H9 (cell line): ENCODE data around the gene SLC23A3. TPM values are rescaled to one million over a fixed set of nuclear protein-coding genes. Genes with fewer than 3 reads are reported as not detected.

Experiments used
- DNase-seq: peaks from one replicate; pipeline ENCODE4 v3.0.0-alpha.2; 2017
- H2AFZ ChIP-seq: one replicate; pipeline ENCODE4 v1.6.1; 2013; ENCODE audit warnings: mild to moderate bottlenecking, low read length, control low read depth, moderate library complexity
- H2AK5ac ChIP-seq: 2 replicates; pipeline ENCODE4 v1.6.1; 2013; ENCODE audit warnings: low read length, control low read depth, mixed read lengths; ENCODE audit not compliant: insufficient read length
- H2BK120ac ChIP-seq: one replicate; pipeline ENCODE4 v1.6.1; 2013; ENCODE audit warnings: low read depth, mild to moderate bottlenecking, low read length, control low read depth, inconsistent platforms; ENCODE audit not compliant: poor library complexity, severe bottlenecking
- H2BK12ac ChIP-seq: 2 replicates; pipeline ENCODE4 v1.6.1; 2013; ENCODE audit warnings: low read length, control low read depth, mixed read lengths, low read depth; ENCODE audit not compliant: insufficient read length
- H2BK15ac ChIP-seq: 2 replicates; pipeline ENCODE4 v1.6.1; 2013; ENCODE audit warnings: low read depth, low read length, control low read depth
- H2BK20ac ChIP-seq: one replicate; pipeline ENCODE4 v1.6.1; 2013; ENCODE audit warnings: low read depth, mild to moderate bottlenecking, low read length, control low read depth, inconsistent platforms; ENCODE audit not compliant: poor library complexity, severe bottlenecking
- H2BK5ac ChIP-seq: 2 replicates; pipeline ENCODE4 v1.6.1; 2013; ENCODE audit warnings: low read length, control low read depth, mixed read lengths; ENCODE audit not compliant: insufficient read length
- H3K14ac ChIP-seq: 2 replicates; pipeline ENCODE4 v1.6.1; 2013; ENCODE audit warnings: low read length, control low read depth; ENCODE audit not compliant: insufficient read depth
- H3K18ac ChIP-seq: 2 replicates; pipeline ENCODE4 v1.6.1; 2013; ENCODE audit warnings: low read depth, mild to moderate bottlenecking, mixed read lengths, low read length, control low read depth; ENCODE audit not compliant: insufficient read length
- H3K23ac ChIP-seq: 2 replicates; pipeline ENCODE4 v1.6.1; 2013; ENCODE audit warnings: low read length, control low read depth, mixed read lengths, low read depth; ENCODE audit not compliant: insufficient read length
- H3K23me2 ChIP-seq: 2 replicates; pipeline ENCODE4 v1.6.1; 2013; ENCODE audit warnings: low read depth, mild to moderate bottlenecking, mixed read lengths, low read length, control low read depth; ENCODE audit not compliant: insufficient read length, poor library complexity, severe bottlenecking
- H3K27ac ChIP-seq: 2 replicates; pipeline ENCODE4 v1.5.1; 2013; ENCODE audit warnings: low read length, control low read depth, mixed read lengths, low read depth; ENCODE audit not compliant: insufficient read length
- H3K27me3 ChIP-seq: 2 replicates; pipeline ENCODE4 v1.6.1; 2013; ENCODE audit warnings: low read length, control low read depth, inconsistent platforms; ENCODE audit not compliant: insufficient read depth
- H3K4ac ChIP-seq: 2 replicates; pipeline ENCODE4 v1.6.1; 2013; ENCODE audit warnings: low read depth, mild to moderate bottlenecking, control low read depth, inconsistent platforms, low read length, moderate library complexity
- H3K4me1 ChIP-seq: 2 replicates; pipeline ENCODE4 v1.6.1; 2013; ENCODE audit warnings: low read length, control low read depth, inconsistent platforms; ENCODE audit not compliant: insufficient read depth
- H3K4me2 ChIP-seq: 2 replicates; pipeline ENCODE4 v1.6.1; 2013; ENCODE audit warnings: low read length, control low read depth, mixed read lengths; ENCODE audit not compliant: insufficient read length, insufficient read depth
- H3K56ac ChIP-seq: 2 replicates; pipeline ENCODE4 v1.6.1; 2013; ENCODE audit warnings: low read depth, mild to moderate bottlenecking, mixed read lengths, low read length, control low read depth; ENCODE audit not compliant: insufficient read length
- H3K79me1 ChIP-seq: 2 replicates; pipeline ENCODE4 v1.6.1; 2013; ENCODE audit warnings: low read depth, mild to moderate bottlenecking, moderate library complexity, low read length, control low read depth, inconsistent platforms; ENCODE audit not compliant: insufficient read depth, poor library complexity, severe bottlenecking
- H3K79me2 ChIP-seq: 2 replicates; pipeline ENCODE4 v1.6.1; 2013; ENCODE audit warnings: low read length, control low read depth, inconsistent platforms; ENCODE audit not compliant: insufficient read depth
- H3K9ac ChIP-seq: 2 replicates; pipeline ENCODE4 v1.6.1; 2013; ENCODE audit warnings: low read length, control low read depth, mixed read lengths; ENCODE audit not compliant: insufficient read length; ENCODE audit errors: extremely low read depth
- H3K9me3 ChIP-seq: one replicate; pipeline ENCODE4 v1.6.1; 2013; ENCODE audit warnings: low read depth, low read length, inconsistent platforms; ENCODE audit not compliant: control insufficient read depth
- H3T11ph ChIP-seq: one replicate; pipeline ENCODE4 v1.6.1; 2013; ENCODE audit warnings: mild to moderate bottlenecking, low read length, control low read depth, inconsistent platforms
- H4K20me1 ChIP-seq: one replicate; pipeline ENCODE4 v1.6.1; 2013; ENCODE audit not compliant: control insufficient read depth, insufficient read length, insufficient read depth
- H4K5ac ChIP-seq: 2 replicates; pipeline ENCODE4 v1.6.1; 2013; ENCODE audit warnings: low read depth, mild to moderate bottlenecking, mixed read lengths, low read length, control low read depth; ENCODE audit not compliant: insufficient read length
- H4K8ac ChIP-seq: replicated peaks from 2 replicates; pipeline ENCODE4 v1.6.1; 2013; ENCODE audit warnings: low read length, control low read depth, mixed read lengths, low read depth; ENCODE audit not compliant: insufficient read length
- H4K91ac ChIP-seq: 2 replicates; pipeline ENCODE4 v1.6.1; 2013; ENCODE audit warnings: low read depth, mild to moderate bottlenecking, moderate library complexity, mixed read lengths, low read length, control low read depth; ENCODE audit not compliant: insufficient read length
- H3K27ac Mint-ChIP-seq, 3 experiments: 2 replicates in 2 of 3; 3 replicates in 1 of 3; pipeline ENCODE4 v1.8.0; 2020 to 2021; ENCODE audit warnings: mixed read lengths in 3 of 3, mild to moderate bottlenecking in 1 of 3, moderate library complexity in 1 of 3
- H3K27me3 Mint-ChIP-seq: 2 replicates; pipeline ENCODE4 v1.8.0; 2021; ENCODE audit warnings: low read depth, mild to moderate bottlenecking, moderate library complexity, mixed read lengths
- H3K36me3 Mint-ChIP-seq, 3 experiments: 2 replicates in 2 of 3; 3 replicates in 1 of 3; pipeline ENCODE4 v1.8.0; 2020 to 2021; ENCODE audit warnings: low read depth in 3 of 3, mixed read lengths in 3 of 3; ENCODE audit not compliant: insufficient read depth in 1 of 3
- H3K4me1 Mint-ChIP-seq, 2 experiments: 2 replicates each; pipeline ENCODE4 v1.8.0; 2020; ENCODE audit warnings: mixed read lengths in 2 of 2
- H3K4me3 Mint-ChIP-seq, 2 experiments: 2 replicates in 1 of 2; 3 replicates in 1 of 2; pipeline ENCODE4 v1.8.0; 2020 to 2021; ENCODE audit warnings: mild to moderate bottlenecking in 2 of 2, mixed read lengths in 2 of 2, moderate library complexity in 1 of 2
- H3K9me3 Mint-ChIP-seq, 2 experiments: 2 replicates in 1 of 2; 3 replicates in 1 of 2; pipeline ENCODE4 v1.8.0; 2020; ENCODE audit warnings: mild to moderate bottlenecking in 2 of 2, mixed read lengths in 2 of 2, moderate library complexity in 1 of 2
- CTCF ChIP-seq: fragments of 200-600 bp; sonication (generic); conservative IDR thresholded peaks from 3 replicates; pipeline ENCODE4 v1.8.0; 2021; ENCODE audit warnings: antibody characterized with exemption, mild to moderate bottlenecking
- WGBS: extraction: QIAGEN DNeasy Blood & Tissue Kit; methylation state at CpG from one replicate; pipeline ENCODE4 v1.1.7; 2013; ENCODE audit warnings: missing lambda C conversion rate, low lambda C conversion rate, mixed read lengths; ENCODE audit not compliant: insufficient read length; ENCODE audit errors: extremely low coverage; 5-methylcytosine and 5-hydroxymethylcytosine counted together
- total RNA-seq: library from RNA; stranded (reverse); gene quantifications from 2 replicates; pipeline ENCODE4 v1.2.1, GENCODE V29; 2021

SLC23A3 gene
- total RNA-seq, 1 experiment from 2014 or later: 1.2 TPM

DNA sequence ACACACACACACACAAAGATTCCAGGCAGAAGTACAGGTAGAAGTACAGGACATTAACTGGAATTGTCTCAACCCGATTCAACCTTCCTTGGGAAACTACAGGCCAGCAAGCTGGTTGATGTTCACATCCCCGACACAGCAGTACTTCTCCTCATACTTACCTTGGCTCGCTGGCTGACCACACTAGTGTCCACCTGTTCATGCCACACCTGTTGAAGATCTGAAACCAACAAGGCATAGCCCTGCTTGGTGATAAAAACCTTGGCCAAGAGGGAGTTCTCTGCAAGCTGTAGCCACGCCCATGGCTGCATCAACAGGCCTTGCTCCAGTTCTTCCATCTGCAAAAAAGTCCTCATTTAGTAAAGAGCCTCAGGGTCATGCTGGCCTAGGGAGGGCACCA, 11.8 kb downstream of the SLC23A3 start:
- no peak overlapping the region for H4K5ac ChIP-seq
- no peak overlapping the region for H4K91ac ChIP-seq
- no peak overlapping the region for H4K8ac ChIP-seq
- DNase-seq: no peak
- no peak overlapping the region for H2AK5ac ChIP-seq
- H3K27ac ChIP-seq: no peak overlapping the region
- no peak overlapping the region for H2BK120ac ChIP-seq
- no peak overlapping the region for H2AFZ ChIP-seq
- H3K4ac ChIP-seq: no peak overlapping the region
- H3K18ac ChIP-seq: no peak overlapping the region
- no peak overlapping the region for H2BK5ac ChIP-seq
- no peak overlapping the region for H3K14ac ChIP-seq
- H3K9me3 ChIP-seq: no peaks in the 10 kb centered on the region
- no peak overlapping the region for H3K4me2 ChIP-seq
- Mint-ChIP-seq H3K9me3 (no peaks in the 10 kb centered on the region), H3K27me3 (peaks cover 11% of the 10 kb centered on the region), H3K36me3 (peaks cover 3 to 12% (median 12%) of the 10 kb centered on the region in 3 experiments; a peak in 6 of 7 replicates), H3K4me1 (peaks cover 15 to 22% of the 10 kb centered on the region in 2 experiments), H3K27ac (no peak overlapping the region), H3K4me3 (no peak overlapping the region)
- no peaks in the 10 kb centered on the region for H3K4me1 ChIP-seq
- no CpG with 5 or more reads among the region's 4 CpGs for WGBS
- no peak for TF ChIP-seq CTCF
- no peak overlapping the region for H3T11ph ChIP-seq
- H4K20me1 ChIP-seq: no peaks in the 10 kb centered on the region
- no peaks in the 10 kb centered on the region for H3K79me1 ChIP-seq
- H2BK15ac ChIP-seq: no peak overlapping the region
- H2BK12ac ChIP-seq: no peak overlapping the region
- H3K23ac ChIP-seq: no peak overlapping the region
- H3K79me2 ChIP-seq: no peaks in the 10 kb centered on the region
- no peak overlapping the region for H3K56ac ChIP-seq
- no peak overlapping the region for H3K9ac ChIP-seq
- no peaks in the 10 kb centered on the region; the same call in 1 of the 2 replicates for H3K27me3 ChIP-seq
- H3K23me2 ChIP-seq: peaks cover 5% of the 10 kb centered on the region
- no peak overlapping the region for H2BK20ac ChIP-seq
